GM18867 (cell line): Measurements from ENCODE around the gene VWF.

Source experiments
- ATAC-seq: cut with Tn5 transposase; IDR thresholded peaks from one replicate; pipeline ENCODE4 v1.9.1; 2021; ENCODE audit warnings: mild to moderate bottlenecking, moderate library complexity; ENCODE audit not compliant: unreplicated experiment

The VWF gene

DNA sequence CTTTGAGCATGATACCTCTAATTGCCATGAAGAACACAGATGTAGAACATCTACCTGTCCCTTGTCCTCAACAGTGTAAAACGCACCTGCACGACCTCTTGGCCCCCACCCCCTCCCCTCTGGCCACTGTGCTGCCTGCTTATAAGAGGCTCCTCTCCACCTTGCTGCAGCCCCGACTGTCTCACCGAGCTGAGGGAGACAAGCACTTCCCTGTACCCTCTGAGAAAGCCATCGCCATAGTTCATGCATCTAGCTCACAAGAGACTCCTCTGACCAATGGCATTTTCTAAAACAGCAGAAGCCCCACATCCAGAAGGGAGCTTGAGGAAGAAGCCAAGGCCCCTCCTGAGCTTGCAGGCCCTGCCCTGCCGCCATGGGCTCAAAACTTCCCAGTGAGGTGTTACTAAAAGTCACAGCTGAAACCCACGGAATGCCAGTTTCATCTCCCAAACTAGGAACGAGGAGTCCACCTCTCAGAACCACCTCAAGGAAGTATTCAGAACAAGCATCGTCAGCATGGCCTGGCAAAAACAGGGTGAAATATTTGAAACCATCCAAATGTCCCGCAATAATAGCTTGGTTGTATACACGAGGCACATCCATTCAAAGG lies 157.9 kb downstream of the VWF start:
- ATAC-seq = no peak

DNA sequence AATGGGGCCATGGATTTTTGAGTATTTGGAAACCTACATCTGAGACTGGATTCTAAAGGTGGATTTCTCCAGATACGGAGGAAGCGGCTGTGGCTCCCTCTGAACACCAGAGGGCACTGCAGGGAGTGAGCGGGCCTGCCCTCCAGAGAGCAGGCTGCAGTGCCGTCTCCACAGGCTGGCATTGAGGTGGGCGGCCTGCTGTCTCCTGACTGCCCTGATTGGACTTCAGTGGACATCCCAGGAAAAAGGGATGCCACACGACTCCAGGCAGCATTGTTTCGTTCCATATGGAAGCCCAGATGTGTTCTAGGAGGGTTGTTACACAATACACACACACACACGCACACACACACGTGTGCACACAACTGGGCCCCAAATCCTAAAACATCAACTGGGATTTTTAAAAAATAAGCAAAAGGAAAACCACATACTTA lies 158.5 kb downstream of the VWF start:
- no peak for ATAC-seq

DNA sequence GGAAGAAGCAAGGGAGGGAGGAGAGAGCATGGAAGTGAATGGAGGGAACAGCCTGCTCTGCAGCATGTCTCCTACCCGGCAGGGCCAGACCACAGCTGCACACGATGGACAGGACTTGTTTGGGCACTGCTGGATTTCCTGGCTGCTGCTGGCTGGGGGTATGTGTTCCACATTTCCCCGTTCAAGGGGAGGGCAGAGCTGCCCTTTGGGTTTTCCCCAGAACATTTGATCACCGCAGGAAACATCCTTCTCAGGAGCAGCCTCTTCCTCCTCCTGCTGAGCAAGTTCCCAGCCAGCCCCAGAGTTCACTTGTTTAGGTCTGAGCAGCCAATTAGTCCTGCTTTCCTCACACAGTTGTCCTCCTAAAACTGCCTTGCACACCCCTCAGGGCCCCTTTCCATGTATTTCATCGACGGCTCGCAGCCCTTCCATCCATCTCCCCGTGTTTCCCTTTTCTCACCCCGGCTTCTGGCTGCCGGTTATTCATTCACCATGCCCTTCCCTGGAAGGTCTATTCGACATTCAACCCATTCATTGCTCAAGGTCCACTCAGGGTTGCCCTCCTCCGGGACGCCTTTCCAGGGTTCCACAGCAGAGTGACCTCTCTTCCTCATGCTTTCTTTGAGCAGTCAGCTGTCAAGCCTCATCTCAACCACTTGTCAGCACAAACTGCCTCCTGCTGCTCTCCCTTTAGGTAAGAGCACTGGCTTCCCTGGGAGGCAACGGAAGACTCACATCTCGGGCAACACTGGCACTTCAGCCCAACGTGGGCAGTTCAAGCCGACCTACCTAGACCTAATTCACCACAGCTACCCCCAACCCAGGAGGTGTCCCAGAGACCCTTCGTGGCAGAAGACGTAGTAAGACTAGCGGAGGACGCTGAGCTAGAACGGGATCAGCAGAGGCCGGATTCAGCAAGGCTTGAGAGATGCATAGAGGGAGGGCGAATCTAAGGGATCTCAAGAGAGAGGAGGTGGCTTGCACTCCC lies 159.3 kb downstream of the VWF start:
- no peak for ATAC-seq

DNA sequence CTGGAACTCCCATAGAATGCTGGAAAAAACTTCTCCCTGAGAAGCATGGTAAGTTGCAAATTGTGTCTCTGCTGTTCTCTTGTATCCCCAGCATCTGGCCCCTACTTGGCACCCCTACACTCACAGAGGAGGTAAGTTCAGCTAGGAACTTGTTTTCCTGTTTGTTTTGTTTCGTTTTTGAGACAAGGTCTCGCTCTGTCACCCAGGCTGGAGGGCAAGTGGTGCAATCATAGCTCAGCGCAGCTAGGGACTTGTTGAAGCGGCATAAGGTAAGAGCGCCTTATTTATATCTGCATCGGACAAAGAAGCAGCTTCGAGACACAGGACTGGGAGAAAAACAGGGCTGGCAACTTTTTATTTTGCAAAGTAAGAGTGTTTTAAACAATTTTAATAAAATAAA lies 161.0 kb downstream of the VWF start:
- ATAC-seq = no peak

DNA sequence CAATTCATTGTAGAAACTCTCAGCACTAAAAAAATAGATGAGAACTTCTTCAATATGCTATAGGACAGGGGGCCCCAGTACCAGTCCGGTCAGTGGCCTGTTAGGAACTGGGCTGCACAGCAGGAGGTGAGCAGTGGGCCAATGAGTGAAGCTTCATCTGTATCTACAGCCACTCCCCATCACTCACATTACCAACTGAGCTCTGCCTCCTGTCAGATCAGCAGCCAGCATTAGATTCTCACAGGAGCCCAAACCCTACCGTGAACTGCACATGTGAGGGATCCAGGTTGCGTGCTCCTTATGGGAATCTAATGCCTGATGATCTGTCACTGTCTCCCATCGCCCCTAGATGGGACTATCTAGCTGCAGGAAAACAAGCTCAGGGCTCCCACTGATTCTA lies 163.7 kb downstream of the VWF start:
- no peak for ATAC-seq

DNA sequence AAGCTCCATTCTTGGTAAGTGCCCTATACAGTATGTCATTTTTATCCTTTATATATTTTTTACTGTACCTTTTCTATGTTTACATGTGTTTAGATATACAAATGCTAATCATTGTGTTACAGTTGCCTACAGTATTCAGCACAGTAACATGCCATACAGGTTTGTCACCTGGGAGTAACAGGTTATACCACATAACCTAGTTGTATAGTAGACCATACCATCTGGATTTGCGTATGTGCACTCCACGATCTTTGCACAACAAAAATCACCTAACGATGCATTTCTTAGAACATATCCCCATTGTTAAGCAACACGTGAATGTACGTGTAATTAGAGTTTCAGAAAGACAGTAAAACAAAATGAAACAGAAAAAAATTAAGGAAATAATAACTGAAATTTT lies 167.5 kb downstream of the VWF start:
- ATAC-seq = no peak

DNA sequence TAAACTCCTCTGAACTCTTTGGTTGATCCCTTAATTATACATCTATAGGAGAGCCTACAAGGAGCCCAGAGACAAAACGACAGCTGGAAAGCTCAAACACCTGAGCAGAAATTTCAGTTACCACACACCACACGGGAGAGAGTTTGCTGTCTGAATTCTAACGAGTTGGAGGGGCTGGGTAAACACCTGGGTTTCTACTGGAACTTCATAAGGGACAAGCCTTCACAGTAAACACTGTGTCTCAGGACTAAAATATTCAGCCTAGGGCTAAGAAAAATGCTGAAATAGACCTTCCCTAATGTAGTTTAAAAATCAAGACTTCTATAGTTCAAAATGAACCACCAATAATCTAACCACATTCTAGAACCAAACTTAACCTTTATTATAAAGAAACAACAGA lies 169.8 kb downstream of the VWF start:
- ATAC-seq = no peak

DNA sequence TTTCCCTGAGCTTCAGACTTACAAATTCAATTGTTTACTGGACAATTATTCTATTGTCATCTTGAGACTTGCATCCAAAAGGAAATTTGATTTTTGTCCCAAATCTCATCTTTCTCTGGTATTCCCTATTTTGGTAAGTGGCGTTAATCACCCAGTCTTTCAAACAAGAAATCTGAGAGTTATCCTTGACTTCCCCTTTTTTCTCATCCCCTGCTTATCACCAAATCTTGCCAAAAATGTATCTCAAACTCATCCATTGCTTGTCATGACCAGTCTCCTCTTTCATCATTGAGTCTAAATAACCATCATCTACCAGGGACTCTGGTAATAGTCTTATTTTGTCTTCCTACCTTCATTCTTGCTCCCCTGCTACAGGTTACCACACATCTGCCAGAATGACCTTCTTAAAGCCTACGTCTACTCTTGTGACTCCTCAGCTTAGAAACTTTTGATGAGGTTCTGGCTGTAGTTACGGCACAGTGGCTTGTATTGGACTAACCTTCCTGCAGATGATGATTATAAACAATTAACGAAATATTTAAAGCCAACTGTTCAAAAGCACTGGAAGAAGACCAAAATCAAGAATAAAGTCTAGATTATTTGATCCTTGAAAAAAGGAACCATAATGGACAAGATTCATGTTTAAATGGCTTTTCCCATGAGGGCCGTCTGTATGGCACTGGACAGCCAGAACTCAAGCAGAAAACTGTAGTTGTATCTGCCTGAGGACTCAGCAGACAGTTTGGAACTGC lies 170.5 kb downstream of the VWF start:
- ATAC-seq = no peak

DNA sequence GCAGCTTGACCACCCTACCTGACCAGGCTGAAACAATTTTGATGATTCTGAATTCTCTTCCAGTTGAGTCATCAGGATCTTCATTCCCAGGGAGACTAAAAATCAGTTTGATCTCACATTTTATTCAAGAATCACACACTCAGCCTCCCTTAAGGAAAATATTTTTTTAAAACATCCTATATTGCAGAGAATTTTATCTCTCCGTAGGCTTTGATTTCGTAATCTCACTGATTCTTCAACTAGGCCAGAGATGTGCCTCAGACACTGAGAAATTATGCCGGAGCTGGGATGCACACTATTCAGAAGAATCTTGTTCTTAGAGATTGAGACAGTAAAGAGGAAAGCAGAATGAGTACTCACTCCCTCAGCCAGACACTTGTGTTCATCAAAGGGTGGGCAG lies 172.4 kb downstream of the VWF start:
- ATAC-seq = no peak

DNA sequence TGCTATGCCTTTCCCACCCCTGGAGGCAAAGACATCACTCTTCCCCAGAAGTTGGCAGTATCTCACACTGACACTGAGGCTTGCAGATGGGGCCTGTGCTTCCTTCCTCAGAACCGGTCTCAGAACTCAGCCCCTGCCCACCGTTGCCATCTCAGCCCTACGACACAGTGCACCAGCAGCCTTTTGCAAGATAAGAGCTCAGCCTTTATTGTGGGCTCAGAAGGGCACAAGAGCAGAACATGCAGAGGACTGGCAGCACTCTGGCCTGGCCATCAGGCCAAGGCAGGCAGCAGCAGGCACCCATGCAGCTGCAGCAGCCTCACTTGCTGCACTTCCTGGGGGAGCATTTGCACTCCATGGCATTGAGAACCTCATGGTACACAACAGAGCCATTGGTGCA lies 175.8 kb downstream of the VWF start:
- no peak for ATAC-seq

DNA sequence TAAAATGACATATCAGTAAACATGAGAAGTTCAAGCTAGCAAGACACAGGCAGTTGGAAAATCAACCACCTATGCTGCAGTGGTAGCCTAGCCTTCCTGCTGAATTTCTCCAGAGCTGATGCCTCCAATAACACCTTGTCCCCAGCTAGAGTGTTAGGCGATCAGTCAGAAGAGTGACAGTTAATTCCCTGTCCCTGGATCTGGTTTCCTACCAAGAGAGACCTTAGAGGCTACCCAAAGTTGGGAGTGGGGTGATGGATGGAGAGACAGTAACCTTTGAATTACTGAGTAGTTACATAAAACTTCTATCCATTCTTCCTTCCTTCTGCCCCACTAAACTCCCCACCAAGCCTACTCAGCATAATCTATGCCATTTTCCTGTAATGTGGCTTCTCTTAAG lies 177.5 kb downstream of the VWF start:
- ATAC-seq = no peak

DNA sequence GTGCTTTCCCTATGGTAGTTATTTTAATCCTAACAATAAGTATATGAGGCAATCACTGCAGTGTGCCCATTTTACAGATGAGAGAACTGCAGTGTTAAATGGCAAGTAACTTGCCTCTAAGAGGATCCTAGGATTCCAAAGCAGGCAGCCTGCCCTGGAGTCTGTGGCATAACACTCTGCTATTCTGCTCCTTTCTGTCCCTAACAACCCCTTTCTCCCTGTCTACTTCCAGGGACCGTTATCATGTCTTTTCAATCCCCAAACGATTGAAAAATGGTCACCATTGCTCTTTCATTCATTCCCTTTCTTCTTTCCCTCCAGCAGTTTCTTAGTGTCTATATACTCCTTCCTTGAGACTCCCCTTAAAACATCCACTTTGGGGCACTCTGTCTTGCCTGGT lies 178.1 kb downstream of the VWF start:
- ATAC-seq = no peak

DNA sequence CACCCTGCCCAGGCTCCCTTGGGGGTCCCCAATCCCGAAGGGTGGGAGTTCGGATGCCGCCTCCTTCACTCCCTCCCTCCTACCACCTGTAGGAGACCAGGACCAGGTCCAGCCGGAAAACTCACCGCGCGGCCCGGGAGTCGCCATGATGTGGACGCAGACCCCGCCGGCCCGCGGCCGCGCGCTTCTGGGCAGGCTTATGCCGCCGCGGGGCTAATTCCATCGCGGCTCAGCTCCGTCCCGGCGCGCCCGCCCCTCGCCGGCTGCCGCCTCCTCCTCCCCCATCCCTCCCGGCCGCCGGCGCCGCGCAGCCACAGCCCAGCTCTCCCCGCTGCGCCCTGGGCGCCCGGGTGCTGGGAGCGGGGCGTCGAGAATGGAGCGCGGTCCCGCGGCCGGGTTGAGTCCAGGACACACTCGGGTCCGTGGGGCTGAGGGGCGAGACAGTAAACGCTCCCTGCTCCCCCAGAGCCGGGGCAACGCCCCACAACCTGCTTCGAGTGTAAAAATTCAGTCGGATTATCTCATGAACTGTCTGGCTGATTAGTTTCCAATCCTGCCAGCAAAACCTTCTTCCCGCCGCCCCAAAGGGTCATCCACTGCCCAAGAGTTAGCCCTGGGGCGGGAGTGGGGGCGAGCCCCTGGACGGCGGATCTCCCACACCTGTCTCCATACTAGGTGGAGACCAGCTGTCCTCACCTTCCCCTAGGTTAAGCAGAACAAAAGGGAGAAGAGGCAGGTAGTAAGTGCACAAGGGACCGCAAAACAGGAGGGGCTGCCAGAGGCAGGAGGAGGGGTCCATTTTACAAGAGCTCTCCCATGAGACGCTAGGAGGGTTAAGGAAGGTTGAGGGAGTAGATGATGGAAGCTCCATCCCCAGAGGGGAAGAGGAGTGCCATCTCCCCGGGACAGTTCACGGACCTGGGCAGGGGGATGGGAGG lies 179.1 kb downstream of the VWF start, which contains the start of gene ANO2:
Gene ANO2, minus strand, starts transcription at position 189 of the 938 bp plus-strand sequence. Its CDS starts 42 bp downstream, at position 147.
- ATAC-seq = no peak

DNA sequence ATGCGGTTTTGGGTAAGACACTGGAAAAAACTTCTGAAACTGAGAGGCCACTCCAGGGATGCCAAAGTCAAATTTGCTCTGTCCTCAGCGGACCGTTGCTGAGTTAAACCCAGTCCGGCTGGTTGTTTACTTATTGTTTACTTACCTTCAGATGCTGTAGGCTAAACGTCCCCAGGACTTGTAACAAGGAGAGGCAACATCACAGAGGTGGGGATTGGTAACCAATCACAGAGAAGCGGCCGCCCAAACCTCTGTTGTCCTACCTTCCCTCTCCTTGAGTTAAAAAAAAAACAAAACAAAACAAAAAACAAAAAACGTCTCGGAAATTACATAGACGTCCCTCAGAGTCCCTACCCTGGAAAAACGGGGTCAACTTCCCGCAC lies 179.8 kb downstream of the VWF start:
- ATAC-seq = no peak

DNA sequence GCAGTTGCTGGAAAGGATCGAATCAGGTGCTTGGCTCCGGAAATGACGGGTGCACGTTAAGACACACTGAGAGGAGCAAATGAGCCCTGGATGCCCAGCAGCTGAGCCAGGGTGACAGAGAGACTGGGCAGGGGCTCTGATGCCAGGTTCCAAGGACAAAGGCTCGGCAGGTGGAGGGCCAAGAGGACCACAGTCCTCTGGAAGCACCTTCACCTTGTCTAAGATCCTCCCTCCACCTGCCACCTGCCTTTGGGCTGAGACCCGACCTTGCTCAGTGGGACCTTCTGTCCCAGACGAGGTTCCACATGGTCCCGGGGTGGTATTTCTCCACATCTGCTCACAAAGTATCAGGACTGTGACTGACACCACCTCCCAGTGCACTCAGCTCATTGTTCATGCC lies 180.4 kb downstream of the VWF start:
- ATAC-seq = no peak

DNA sequence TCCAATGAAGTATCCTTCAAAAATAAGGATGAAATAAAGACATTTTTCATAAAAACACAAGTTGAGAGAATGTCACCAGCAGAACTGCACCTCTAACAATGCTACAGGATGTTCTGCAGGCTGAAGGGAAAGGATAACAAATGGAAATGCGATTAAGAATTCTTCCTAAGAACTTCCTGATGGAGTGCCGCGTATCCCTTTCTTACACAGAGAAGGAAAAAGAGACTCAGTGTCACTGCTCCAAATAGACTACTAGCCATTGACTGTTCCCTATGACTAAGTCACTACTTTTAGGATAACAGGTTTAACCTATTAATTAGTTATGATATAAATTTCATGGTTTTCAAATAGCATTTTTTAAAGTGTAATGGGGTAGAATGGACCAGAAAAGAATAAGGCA lies 182.6 kb downstream of the VWF start:
- ATAC-seq = no peak

DNA sequence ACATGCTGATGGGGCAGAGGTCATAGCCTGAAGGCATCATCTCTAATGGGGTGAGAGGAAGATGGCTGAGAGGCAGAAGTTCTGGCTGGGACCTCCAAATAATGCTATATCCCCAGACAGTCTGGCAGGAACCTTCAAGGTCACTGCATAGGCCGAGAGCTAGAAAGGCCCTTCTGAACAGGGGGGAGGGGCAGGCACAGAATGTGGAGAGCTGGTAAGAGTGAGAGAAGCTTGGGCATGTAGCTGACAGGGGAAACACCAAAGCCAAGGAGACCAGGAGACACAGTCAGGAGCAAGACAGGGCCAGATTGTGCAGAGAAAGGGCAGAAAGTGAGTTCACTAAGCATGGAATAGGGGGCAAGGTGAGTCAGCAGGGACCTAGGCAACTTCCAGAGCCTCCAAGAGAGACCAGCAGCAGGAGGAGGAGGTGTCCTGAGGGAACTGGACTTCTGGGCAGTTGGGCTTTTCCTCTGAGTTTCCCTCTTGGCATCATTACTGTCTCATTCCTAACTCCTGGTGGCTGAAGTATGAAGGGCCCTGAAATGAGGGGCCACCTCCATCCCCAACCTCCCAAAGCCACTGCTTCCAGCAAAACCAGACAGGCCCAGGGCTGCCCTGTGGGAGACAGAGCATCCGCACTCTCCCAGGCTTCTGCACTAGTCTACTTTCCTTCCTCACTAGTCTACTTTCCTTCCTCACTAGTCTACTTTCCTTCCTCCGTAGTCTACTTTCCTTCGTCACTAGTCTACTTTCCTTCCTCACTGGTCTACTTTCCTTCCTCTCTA lies 196.5 kb downstream of the VWF start:
- no peak for ATAC-seq

DNA sequence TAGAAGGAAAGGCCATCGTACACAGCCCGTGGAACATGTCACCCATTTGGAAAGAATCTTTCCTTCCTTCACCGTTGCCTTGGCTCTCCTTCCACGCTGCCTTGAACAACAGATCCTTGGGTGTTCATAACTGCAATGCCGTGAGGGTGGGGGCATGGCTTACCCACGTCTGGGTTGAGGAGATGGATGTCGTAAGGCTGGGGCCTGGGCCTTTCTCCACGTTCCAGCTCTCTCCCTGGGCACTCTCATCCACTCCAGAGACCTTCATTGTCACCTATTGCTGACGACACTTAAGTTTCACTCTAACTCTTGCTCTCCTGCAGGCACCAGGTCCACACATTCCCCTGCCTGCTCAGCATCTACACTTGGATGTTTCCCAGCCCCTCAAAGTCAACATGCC lies 198.8 kb downstream of the VWF start:
- ATAC-seq = no peak

DNA sequence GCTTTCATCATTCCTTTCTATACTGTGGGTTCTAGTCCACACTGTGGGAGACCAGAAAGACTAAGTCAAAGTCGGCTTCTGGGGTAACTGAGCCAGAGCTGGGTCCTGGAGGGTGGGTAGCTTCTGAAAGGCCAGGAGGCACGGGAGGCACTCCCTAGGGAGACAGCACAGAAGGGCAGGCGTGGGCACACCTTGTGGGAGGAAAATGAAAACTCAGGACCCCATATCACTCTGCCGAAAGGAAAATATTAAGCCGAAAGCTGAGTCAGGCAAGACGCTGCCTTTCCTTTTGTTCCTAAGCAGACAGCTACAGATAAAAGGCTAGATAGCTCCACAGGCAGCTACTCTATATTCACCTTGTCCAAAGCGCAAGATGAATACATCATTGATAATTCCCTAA lies 200.1 kb downstream of the VWF start:
- ATAC-seq = no peak

DNA sequence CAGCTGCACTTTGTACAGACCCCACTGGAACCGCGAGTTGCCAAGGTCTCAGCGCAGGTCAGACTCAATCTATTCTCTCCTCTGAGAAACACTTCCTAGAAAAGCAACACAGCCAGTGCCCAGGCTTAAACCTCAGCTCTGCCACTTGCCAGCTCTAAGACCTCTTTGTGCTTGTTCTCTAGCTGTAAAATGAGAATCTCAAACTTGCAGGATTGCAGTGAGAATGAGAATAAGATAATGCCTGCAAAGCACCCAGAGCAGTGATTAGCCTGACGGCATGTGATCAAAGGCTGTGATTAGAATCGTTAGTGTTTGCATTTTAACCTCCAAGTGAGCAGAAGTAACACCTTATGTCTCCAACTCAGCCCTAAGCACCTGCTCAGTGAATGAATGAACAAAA lies 200.7 kb downstream of the VWF start:
- ATAC-seq = no peak
